OCI-M2 (cell line): ENCODE measurements around the gene CLNK.

Experiments
- DNase-seq: peaks from one replicate; lab custom pipeline; 2025; ENCODE audit not compliant: unreplicated experiment; lab: John Stamatoyannopoulos, UW

CLNK gene

DNA sequence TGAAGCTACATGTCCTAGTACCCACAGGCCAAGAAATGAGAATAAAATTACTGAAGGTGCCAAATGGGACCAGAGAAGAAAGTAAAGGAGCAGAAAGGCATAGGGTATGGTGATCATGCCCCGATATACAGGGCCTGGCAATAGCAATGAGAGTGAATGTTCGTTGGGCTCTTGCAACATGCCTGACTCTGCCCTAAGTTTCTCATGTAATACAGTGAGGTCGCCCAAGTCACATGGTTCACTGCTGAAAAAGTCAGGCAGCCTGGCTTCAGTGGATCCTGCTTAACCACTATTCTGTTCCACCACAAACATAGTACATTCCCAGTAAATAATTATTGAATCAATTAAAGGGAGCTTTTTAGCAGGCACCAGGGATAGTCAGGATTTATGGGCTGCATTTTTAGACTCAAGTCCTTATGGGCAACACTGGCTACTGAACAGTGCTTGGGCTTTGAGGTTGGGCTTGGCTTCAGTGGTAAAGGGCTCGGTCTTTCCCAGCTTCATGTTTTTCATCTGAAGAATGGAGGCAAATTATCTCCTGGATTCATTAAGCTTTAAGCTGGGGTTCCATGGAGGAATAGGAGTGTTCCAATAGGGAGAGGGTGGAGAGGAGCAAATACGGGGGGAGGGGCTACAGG, 160.3 kb downstream of the CLNK start:
- no peak for DNase-seq

DNA sequence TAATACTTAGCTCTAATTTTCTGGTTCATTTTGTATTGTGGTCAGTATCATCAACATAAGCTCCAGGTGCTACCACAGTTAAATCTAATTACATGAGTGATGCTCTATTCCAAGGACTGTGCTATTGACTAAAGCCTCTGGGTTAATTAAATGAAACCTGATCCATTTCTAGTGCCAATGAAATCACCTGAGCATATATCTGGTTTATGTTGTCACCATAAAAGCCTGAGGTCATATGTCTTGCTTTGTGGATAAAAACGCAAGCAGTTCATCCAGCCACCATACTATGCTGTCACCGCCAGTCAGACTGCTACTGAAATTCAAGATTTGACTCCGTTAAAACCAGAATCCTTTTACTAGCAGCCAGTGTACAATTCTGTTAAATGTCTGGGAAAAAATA, 163.1 kb downstream of the CLNK start:
- no peak for DNase-seq

DNA sequence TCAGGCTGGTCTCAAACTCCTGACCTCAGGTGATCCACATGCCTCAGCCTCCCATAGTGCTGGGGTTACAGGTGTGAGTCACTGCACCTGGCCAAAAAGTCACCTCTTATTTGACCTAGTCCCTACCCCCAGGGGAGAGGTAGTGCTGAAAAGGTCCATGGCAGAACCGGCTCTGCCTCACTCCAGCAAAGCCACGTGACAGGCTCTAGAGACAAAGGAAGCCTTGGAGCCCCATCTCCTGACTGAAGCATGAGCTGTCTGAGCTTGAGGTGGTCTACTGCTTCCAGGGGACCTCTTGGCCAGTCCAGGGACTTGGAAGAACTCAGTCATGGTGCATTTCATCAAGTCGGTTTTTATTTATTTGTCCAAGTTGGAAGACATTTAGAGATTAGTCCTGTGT, 174.8 kb downstream of the CLNK start:
- DNase-seq, result no peak

DNA sequence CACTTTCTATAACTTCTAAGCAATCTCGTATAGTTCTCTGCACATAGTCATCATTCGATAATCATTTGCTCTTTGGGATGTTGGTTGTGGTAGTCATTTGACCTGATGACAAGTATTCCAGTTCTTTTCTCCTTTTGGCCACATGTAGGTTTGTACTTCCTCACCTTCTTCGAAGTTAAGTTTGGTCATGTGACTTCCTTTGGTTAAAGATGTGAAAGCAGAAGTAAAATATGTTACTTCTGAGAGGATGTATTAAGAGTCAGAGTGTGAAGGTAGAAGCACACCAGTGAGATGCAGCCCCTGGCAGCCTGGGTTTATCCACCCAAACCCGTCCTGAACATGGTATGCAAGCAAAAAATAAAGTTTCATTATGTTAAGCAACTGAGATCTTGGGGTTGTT, 178.5 kb downstream of the CLNK start:
- DNase-seq, result no peak

DNA sequence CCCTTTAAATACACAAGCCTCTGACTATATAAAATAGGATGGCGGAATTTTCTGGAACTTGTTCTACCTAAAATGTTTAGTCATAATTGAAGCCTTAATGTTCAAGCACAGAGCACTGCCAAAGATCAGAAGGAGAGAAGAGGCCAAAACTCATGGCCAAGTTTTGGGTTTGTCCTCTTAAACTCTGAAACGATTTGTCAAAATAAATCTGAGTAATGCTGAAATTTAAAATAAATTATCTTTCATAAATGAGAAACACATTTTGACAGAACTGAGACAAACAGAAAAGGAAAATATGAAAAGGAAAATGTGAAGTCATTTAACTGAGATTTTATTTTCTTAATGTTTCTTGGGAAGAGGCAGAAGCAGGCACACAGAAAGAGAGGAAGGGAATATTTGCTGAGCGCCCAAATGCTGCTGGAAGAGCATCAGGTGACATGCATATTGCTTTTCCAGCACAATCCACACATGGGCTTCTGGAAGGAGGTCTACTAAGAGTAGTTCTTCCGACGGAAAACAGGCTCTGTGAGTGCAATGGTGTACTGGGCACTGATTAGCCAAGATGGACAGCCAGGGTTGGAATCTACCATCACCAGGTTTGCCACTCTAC, 179.9 kb downstream of the CLNK start:
- DNase-seq, result no peak

DNA sequence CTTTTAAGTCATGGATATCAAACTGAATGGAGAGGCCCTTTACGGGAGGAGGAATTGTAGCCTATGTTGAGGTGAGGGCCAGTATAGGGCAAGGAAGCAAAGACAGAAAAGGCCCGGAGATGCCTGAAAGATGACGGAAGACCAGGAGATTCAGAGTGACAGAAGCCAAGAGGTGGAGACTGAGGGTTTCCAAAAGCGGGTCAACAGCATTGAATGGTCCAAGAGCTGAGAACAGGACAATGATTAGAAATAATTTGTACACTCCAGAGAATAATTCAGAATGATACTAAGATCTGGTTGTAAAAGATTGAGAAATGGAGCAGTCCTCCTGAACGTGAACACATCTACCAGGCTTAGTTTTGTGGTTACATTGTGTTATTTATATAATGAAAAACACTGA, 181.9 kb downstream of the CLNK start:
- DNase-seq, result no peak

DNA sequence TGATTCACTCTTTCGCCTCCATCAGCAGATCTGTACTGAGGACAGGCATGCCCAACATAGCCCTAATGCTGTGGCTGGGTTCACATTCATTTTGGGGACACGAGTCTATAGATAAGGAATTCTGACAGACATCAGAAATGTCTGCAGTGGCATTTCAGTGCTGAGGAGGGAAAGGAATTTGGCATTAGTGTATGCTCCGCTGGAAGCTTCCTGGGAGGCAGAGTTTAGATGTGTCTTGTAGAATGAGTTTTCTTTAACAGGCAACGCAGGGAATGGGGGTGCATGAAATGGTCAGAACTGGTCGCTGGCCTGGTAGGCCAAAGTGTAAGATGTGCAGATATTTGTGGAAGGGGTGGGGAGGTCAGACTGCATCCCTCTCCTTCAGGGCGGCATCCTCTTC, 183.8 kb downstream of the CLNK start:
- DNase-seq, result no peak

DNA sequence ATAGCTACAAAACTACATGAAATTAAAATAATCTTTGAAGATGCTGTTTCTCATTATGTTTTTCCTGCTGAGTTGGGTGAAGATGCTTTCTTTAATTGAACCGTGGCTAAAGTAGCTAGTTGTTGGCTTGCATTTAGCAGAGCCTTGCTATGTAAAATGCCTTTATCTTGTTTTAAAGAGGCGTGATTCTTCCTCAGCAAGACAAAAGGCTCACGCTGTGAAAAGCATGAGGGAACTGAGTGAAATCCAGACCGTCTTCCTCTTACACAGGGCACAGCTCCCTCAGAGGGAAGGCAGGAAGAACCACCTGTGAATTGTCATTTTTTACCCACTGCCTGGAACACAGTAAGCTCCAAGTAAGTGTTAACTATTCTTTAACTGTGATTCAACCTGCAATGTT, 188.4 kb downstream of the CLNK start:
- DNase-seq, result no peak

DNA sequence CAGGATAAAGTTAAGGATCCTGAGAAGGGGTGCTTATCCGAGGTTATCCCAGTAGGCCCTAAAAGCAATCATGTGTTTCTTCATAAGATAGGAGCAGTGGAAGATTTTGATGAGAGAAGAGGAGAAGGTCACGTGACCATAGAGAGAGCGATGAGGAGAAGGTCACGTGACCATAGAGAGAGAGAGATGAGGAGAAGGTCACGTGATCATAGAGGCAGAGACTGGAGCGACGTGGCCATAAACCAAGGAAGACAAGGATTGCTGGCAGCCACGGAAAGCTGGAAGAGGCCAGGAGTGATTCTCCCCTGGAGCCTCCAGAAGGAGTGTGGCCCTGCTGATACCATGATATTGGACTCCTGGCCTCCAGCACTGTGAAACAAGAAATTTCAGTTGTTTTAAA, 188.9 kb downstream of the CLNK start:
- no peak for DNase-seq

DNA sequence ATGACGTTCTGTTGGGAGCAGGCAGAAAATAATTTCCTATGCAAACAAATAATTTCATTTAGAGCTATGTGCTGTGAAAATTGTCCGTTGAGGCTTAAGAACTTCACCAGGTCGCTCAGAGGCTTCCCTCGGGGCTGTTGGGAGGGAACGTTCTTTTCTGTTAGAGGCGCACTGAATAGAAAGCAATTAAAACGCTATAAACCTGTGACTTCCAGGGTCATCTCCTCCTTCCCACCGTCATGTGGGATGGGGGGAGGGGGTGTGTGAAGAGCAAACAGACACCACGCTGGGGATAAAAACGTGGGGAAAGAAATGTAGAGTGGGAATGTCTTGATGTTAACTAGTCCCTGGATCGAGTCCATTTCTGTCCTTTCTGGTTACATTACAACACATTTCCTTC, 192.1 kb downstream of the CLNK start:
- DNase-seq, result no peak

DNA sequence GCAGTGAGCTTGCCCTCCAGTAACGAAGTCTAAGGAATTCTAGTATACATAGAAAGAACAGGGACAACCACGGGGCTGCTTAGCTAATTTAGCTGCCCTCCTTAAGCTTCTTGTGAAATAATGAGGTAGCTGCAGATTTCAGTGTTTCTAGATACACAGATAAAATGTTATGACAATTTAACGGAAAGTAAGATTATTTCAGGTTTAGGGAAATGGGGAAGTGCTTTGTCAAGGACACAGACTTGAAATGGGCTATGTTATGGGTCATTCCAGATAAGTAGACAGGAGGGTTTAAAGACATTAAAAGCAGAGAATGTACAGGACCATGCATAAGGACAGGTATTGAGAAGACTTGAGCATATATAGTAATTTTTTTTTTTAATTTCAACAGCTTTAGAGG, 193.2 kb downstream of the CLNK start:
- no peak for DNase-seq

DNA sequence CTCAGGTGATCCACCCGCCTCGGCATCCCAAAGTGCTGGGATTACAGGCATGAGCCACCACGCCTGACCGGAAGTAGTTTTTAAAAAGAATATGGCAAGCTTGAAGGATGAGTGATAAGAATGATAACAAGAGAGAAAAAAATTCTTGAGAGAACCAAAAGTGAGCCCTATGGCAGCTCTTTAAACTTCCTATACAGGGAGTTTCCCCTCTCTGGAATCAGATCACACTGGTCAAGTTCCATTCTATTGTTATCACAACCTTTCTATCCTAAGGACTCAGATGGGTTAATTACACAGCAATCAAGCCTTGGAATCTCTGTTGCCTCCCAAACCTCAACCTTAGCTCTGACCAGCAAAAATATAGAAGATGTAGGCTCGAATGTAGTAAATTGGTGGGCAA, 193.6 kb downstream of the CLNK start:
- DNase-seq, result no peak

DNA sequence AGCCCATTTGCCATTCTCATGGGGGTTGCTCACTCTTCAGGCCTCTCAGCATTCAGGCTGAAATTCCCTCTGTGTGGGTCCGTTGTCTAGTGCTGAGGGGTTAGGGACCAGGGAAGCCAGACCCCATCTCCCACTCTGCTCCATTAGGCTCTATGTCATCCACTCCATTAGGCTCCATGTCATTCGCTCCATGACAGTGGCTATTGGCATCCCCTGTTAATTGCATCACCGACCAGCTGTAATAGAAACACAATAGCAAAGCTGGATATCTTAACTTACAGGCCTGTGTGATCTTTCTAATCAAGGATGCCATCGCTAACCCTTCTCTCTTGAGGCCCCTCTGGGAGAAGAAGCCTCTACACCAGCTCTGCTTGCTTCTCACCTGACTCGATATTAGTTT, 201.7 kb downstream of the CLNK start:
- DNase-seq, result no peak

DNA sequence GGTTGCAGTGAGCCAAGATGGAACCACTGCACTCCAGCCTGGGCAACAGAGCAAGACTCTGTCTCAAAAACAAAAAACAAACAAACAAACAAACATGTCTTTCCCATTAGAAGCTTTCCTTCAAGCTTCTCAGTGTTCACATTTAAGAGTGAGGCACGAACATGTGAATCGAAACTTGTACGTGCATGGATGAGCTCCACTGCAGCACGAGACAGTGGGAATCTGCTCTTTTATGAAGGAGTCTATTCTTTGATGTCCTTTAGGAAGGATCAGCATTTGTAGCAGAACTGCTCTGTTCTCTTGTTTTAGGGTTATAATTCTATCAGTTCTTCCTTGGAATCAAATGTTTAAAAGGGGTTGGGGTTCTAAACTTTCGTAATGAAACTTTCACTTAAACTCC, 204.0 kb downstream of the CLNK start:
- no peak for DNase-seq

DNA sequence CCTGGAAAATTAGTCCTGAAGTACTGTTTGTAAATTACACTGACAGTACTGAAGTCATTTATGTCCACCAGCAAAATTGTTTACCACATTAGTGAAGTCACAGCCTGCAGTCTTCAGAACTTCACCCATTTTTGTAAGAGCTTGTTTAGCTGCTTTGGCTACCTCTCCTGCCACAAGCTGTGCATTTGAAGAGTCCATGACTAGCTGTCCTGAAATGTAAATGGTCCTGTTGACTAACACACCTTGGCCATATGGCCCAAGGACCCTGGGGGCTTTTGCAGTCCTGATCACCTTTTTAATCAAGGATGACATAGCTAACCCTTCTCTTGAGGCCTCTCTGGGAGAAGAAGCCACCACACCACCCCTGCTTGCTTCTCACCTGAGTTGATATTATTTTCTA, 205.9 kb downstream of the CLNK start:
- DNase-seq, result no peak

DNA sequence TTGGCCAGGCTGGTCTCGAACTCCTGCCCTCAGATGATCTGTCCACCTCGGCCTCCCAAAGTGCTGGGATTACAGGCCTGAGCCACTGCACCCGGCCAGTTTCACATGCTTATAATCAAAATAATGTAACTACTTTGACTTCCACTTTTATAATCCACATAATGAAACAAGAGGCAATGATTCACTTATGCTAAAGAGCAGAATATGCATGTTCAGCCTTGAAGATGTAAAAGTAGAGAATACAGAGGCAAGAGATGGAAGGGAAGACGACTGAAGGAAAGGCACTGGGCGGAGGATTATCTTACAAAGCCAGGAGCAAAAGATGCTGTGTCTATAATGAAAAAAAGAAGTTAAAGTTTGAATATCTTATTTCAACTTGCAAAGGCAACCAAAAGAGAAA, 214.1 kb downstream of the CLNK start:
- no peak for DNase-seq

DNA sequence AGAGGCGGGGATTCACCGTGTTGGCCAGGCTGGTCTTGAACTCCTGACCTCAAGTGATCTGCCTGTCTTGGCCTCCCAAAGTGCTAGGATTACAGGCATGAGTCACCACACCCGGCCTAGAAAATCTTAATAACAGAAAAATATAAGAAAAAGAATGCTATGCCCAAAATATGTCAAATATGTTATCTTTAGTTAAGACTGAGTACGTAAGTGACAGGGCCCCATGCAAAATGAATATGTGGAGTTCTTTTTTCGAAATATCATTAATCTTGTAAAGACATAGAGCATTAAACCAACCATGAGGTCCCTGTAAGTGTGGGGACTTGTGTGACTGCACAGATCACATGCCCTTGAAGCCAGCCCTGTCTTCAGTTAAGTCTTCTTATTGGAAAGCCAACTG, 218.4 kb downstream of the CLNK start:
- no peak for DNase-seq

DNA sequence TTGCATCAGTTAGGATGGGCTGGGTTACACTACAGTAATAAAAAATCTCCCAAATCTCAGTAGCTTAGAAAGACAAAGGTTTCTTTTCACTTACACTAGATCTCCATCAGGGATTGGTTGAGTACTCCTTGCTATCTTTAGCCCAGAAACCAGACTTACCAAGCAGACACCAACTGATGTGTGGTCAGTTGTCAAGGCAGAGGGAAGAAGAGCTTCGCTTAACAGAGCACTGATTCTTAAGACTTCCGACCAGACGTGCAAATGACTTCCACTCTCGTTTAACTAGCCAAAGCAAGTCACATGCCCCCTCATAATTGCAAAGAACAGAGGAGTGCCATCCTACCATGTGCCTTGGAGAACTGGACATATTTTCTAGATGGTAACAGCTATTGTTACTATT, 221.7 kb downstream of the CLNK start:
- no peak for DNase-seq

DNA sequence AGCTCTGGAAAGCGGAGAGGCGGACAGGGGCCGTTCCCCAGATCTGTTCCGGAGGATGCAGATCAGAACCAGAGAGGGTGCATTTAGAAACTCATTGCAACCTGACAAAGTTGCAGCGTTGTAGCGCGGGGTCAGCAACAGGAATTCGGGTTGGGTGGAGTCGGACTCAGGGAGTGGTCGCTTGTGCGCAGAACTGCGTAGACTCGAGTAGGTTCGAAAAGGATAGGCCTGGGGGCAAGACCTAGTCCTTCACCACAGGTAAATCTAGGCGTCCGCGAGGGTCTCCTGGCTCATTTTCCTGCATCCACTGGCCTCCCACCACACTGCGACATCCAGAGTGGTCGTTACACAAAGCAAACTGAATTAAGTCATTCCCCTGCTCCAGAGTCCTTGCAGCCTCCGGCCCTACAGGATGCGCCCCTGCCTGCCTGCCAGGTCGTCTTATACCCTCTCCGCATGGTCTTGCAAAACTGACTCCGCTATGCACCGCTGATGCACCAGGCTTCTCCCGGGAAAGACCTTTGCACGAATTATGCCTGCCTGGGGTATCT, 222.6 kb downstream of the CLNK start:
- no peak for DNase-seq

DNA sequence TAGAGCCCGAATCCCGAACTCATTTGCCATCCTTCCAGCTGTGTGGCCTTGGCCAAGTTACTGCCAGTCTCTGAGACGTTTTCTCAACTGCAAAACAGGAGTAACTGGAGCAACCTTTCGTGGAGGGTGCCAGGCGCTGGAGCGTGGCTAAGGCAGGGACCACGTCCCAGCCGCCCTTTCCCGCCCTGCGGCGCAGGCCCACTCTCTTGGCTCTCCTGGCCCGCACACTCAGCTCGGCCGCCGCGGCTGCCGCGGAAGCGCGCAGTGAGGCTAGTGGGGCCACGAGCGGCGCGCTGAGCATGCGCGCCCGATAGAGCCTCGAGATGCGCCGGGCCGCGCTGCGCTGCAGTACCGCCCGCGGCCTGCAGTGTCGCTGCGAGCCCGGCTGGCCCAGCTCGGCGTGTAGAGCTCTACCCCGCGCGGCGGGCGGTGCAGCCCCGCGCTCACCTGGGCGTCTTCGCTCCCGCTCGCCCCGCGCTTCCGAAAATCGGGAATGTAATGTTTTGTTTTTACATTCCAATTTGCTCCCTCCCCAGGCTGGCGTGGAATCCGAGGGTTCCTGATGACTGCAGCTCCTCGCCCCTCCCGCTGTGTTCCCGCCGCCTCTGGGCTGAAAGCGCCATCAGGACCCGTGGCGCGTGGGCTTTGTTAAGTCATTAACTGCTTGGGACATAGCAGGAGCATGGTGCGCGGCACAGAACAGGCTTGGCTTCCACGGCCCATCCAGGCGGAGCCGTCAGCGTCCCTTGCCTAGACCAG, 223.3 kb downstream of the CLNK start:
- DNase-seq, result no peak

DNA sequence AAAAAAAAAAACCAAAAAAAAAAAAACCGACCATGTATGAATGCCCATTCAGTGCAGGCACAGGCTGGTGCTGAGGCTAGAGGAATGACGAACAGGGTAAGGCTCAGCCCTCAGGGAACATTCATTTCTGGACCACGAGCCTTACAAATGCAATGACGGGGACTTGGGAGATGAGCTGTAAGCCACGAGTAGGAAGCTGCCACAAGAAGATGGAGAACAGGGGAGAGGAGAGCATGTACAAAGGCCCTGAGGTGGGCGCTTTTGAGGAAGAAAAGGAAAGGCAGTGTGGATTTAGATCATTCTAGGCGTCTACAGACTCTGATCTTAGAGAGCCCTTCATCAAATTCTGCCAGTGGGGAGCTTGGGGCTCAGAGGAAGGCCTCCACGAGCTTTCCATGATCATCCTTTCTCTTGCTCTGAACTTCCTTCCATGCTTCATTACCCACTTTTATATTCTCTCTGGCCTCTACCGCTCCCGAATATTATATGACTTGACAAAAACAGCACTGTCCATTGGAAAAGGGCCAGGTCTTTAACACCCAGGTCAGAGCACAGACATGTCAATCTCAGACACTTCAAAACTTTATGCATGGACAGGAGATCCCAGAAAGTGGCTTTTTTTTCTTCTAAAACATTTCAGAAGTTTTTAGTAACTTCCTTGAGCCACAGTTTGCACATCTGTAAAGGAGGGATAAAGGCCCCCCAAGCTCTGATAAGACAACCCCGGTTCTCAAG, 224.1 kb downstream of the CLNK start:
- DNase-seq, result no peak

DNA sequence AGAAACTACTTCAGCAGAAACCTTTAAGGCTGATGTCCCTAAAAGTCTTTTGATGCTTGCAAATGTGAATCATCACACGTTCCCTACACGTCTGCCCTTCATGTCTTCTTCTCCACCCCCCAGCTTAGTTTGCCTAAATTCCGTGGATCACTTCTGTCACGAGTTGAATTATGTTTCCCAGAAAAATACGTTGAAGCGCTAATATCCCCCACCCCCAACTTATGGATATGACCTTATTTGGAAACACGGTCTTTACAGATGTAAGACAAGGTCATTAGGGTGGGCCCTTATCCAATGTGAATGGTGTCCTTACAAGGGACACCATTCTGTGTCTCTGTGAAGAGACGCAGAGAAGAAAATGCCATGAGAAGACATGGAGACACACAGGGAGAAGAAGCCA, 225.3 kb downstream of the CLNK start:
- no peak for DNase-seq
